A673 (cell line): Measurements from ENCODE around the gene B3GALT5.

Experiments used
- EZH2 ChIP-seq: fragments of 200-600 bp; sonication (generic); IDR thresholded peaks from 2 replicates; pipeline ENCODE4 v1.6.1; 2017; ENCODE audit warnings: borderline replicate concordance, low read depth, mild to moderate bottlenecking, mixed read lengths, antibody characterized with exemption, low read length; ENCODE audit not compliant: poor library complexity, severe bottlenecking
- TF ChIP-seq, protein P1 (sequence below): fragments of 300-800, 200-600 bp; sonication (generic); conservative IDR thresholded peaks from 2 replicates; pipeline ENCODE4 v1.5.1; 2017; ENCODE audit warnings: low read depth, mild to moderate bottlenecking, antibody characterized with exemption, low read length, moderate library complexity, mixed read lengths

DNA sequence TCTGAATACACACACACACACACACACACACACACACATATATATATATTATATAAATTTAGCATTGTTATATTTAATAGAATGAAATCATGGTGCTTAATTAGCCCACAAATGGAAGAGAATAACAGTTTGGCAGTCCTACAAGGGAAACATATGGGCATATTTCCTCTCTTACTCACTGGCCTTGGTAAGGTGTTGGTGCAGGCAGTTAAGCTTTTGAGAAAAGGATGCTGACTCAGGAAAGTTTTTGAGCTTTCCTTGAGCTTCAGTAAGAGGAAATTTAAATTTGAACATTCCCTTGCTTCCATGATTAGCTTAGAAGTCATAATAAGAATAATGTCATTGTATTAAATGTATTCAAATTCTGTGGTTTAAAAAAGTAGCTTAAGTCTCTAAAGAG, 37.0 kb upstream of the B3GALT5 start:
- TF ChIP-seq, protein P1, sequence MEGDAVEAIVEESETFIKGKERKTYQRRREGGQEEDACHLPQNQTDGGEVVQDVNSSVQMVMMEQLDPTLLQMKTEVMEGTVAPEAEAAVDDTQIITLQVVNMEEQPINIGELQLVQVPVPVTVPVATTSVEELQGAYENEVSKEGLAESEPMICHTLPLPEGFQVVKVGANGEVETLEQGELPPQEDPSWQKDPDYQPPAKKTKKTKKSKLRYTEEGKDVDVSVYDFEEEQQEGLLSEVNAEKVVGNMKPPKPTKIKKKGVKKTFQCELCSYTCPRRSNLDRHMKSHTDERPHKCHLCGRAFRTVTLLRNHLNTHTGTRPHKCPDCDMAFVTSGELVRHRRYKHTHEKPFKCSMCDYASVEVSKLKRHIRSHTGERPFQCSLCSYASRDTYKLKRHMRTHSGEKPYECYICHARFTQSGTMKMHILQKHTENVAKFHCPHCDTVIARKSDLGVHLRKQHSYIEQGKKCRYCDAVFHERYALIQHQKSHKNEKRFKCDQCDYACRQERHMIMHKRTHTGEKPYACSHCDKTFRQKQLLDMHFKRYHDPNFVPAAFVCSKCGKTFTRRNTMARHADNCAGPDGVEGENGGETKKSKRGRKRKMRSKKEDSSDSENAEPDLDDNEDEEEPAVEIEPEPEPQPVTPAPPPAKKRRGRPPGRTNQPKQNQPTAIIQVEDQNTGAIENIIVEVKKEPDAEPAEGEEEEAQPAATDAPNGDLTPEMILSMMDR: no peak
- TF ChIP-seq EZH2: no peak
